Fibroblast of skin of right biceps (primary cell): Measurements from ENCODE around the gene CCDC71L.
A peak's percentile ranks its signal among the peaks of the same experiment; 100 is the strongest.
"Not testable (repeated sequence)": the region's sequence is repeated elsewhere in the genome, so short reads cannot be mapped to it uniquely, and the experiment has no call there.

Experiments
- DNase-seq: peaks from one replicate; pipeline ENCODE4 v3.0.0-alpha.2; 2013

Gene CCDC71L

DNA sequence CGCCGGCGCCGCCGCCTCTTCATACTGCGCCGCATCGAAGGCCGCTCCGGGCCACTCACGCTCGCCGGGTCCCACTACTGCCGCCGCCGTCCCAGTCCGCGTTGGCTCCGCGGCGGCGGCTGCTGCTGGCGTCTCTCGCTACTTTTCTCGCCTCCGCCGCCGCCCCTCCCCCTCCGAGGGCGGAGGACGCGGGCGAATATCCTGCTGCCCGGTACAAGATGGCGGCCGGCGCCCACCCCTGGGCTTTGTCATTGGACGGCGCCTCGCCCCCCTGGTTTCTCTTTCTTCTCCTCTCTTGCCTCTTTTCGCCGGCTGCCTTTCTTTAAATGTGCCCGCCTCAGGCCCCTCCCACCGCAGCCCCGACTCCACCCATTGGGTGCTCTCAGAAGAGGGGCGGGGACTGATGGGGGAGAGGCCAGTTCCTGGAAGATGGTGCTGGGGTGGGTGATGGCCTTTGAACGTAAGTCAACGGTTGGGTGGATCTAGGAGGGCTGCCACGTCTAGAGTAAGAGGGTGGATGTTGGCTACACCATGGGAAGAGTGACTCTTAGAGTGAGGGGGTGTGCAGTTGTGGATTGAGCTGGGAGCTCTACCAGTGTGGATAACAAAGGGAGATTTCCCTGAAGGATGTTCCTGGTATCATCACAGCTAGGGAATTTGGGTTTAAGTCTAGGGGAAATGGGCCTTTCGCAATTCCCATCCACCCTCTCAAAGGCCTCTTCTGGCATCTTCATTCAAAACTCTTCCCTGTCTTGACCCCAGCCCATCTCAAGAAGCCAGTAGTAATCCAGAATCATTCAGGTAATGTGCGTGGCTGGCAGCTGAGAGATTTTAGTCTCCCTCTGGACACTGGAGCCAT is at the start of gene CCDC71L:
Gene CCDC71L, minus strand, starts transcription at position 297 of the 859 bp plus-strand sequence. Its CDS starts 262 bp downstream, at position 35.
- DNase-seq, result peak; percentile 96

DNA sequence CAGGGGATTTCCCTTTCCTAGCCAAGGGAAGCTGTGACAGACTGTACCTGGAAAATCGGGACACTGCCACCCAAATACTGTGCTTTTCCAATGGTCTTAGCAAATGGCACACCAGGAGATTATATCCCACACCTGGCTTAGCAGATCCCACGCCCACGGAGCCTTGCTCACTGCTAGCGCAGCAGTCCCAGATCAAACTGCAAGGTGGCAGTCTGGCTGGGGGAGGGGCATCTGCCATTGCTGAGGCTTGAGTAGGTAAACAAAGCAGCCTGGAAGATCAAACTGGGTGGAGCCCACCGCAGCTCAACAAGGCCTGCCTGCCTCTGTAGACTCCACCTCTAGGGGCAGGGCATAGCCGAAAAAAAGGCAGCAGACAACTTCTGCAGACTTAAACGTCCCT is 48.6 kb upstream of the CCDC71L start:
- DNase-seq, result not testable (repeated sequence)

DNA sequence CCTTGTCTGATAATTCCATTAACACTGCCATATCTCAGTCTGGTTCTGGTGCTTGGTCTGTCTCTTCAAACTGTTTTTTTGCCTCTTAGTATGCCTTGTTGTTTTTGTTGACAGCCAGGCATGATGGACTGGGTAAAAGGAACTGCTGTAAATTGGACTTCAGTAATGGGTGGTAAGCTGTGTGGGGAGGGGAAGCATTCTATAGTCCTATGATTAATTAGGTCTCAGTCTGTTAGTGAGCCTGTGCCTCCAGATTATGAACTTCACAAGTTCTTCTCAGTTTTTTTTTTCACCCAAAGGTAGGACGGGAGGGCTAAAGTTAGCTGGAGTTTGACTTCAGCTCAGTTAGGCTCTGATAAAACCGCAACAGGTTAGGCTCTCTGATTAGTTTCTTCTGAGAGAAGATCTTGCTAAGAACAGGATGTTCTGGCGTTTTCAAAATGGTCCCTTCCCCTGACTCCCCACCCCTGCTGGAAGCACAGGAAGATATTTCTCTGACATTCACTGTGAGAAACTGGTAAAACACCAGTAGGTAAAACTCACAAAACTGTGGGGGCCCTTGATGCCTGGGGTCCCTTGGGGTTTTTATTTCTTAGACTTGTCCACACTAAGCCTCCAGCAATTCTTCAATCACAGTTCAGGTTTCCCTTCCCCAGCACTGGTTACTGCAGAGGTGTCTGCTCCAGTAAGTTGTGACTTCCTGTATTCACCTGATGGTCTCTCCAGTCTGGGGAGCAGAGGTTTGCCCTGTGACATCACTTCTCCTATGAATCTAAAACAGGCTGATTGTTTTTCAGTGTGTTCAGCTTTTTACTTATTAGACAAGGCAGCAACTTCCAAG is 43.3 kb upstream of the CCDC71L start:
- DNase-seq, result no peak

DNA sequence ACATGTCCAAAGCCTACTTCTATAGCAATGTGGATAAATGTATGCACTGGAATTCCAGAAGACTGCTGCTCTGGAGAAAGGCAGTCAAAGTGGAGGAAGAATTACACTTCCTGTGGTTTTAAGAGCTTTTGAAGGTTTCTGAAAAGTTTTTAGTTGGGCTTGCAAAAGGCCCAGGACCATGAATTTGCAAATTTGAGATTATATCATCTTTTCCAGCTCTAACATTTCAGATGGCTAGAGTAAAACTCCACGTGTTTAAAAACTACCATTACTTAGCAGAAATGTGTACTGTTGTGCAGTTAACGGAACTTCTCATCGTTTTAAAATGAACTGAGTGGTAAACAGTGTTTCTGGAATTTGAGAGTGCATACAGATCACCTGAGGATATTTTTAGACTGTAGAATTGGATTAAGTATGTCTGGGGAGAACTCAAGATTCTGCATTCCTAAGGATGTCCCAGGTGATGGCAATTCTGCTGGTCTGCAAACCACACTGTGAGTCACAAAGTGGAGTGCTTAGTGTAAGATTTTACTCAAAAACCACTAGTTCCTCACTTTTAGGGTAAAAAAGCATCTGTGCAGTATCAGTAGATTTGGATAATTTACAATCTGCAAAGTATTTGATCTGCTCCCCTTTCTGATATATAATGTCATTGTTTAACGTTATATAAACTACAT is 32.9 kb upstream of the CCDC71L start:
- peak; percentile 51 for DNase-seq

DNA sequence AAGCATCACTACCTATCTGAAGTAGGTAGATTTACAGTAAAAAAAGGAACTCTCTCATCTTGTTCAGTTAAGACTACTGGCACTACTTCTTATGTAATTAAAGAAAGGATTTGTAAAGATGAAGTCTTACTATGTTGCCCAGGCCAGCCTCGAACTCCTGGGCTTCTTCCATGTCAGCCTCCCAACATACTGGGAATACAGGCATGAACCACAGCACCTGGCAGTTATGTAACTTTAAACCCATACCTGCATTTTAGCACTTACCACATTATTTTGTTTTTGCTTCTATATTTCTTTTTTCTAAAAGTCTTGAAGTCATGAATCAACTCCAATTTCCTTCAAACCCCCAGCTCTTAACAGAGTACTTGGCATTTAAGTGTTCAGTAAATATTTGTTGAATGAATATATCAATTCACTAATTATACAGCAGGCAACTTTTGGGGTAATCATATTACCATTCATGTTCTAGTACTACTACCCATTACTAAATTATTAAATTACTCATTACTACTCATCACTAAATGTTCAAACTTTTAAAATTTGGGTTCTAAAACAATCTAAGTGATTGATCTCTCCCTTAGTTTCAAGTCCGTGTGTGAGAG is 31.6 kb upstream of the CCDC71L start:
- no peak for DNase-seq

DNA sequence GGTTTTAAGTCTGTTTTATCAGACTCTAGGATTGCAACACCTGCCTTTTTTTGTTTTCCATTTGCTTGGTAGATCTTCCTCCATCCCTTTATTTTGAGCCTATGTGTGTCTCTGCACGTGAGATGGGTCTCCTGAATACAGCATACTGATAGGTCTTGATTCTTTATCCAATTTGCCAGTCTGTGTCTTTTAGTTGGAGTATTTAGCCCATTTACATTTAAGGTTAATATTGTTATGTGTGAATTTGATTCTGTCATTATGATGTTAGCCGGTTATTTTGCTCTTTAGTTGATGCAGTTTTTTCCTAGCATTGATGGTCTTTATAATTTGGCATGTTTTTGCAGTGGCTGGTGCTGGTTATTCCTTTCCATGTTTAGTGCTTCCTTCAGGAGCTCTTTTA is 27.2 kb upstream of the CCDC71L start:
- DNase-seq, result not testable (repeated sequence)

DNA sequence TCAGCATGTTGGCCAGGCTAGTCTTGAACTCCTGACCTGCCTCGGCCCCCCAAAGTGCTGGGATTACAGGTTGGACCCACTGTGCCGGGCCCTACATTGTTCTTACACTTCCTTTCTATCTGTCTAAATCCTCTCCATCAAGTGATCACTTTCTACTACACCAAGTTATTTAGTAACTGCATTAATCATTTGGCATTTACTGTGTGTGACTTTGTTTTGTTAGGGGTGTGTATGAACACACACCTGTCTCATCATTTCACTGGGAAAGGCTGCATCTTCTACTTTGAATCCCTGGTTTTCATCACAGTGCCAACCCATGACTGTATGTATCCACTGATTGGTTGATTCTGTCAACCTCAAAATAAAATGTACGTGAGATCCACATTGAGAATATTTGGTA is 23.0 kb upstream of the CCDC71L start:
- DNase-seq, result no peak

DNA sequence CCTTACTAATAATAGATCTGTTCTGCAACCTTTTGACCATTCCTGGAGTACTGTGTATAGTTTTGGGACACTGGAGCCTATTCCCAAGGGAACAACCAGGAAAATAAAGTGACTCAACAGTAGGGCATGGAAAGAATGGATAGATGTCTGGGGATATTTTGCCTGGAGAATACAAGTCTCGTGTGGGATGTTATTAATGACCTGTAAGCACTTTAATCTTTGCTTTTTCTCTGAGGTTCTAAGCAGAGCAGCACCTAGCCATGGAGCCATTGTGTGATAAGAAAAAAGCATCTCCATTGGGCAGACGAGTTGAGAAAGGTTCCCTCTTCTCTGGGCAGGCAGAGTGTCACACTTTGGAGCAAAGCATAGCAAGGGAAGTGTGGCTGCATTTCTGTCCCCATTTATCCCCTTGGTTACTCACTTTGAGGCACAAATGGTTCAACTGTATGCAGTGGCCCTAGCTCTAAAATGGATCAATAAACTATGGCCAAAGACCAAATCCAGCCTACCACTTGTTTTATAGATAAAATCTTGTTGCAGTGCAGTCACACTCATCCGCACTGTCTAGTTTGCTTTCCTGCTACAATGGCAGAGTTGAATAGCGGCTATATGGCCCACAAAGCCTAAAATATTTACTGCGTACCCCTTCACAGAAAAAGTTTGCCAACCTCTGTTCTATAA is 21.0 kb upstream of the CCDC71L start:
- peak; percentile 87 for DNase-seq

DNA sequence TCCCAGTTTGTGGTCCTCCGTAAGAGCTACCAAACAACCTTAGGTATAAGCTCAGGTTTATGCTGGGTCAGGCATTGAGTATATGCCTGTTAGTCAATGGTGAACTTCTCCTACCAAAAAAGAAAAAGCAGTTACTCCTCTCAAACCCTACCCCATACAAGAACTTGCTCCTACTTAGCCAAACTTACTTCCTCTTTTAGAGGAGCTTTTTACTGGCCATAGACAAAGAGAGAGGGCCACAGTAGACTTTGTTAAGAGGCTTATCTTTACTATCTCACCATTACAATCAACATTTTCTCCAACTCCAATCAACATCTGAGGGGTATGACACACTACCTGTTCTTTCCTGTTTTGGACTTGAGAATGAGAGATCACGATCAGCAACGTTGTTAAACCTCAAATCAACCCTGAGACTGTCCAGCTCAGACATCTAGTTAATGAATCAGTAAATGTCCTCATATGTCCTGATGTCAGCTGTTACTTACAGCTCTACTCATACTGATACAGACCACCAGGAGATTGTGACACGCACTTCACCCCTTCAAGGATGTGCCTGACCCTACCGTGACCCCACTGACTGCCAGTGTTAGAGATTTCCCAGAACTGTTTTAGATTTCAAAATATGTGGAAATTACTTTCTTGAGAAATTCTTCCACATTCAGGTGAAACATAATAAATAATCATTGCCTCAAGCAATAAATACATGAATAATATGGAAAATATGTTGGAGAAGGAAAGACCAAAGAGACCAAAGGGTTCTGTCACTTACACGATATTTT is 18.4 kb upstream of the CCDC71L start:
- DNase-seq, result peak; percentile 83

DNA sequence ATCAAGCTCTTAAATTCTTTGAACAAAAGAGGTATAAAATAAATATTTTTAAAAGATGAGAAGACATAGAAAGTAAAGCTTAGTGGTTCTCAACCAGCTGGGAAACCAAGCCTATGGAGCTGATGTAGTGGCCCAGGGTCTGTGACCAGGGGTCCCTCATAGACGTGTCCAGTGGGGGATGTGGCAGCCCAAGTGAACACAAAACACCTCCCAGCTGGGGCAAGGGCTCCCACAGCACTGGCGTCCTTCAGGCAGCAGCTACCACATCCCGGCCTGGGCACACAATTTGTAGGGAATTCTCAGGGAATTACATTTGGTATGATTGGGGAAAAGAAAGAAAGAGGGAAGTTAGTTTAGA is 17.8 kb upstream of the CCDC71L start:
- DNase-seq, result no peak

DNA sequence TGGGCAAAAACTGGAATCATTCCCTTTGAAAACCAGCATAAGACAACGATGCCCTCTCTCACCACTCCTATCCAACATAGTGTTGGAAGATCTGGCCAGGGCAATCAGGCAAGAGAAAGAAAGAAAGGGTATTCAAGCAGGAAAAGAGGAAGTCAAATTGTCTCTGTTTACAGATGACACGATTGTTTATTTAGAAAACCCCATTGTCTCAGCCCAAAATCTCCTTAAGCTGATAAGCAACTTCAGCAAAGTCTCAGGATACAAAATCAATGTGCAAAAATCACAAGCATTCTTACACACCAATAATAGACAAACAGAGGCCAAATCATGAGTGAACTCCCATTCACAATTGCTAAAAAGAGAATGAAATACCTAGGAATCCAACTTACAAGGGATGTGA is 15.5 kb upstream of the CCDC71L start:
- not testable (repeated sequence) for DNase-seq

DNA sequence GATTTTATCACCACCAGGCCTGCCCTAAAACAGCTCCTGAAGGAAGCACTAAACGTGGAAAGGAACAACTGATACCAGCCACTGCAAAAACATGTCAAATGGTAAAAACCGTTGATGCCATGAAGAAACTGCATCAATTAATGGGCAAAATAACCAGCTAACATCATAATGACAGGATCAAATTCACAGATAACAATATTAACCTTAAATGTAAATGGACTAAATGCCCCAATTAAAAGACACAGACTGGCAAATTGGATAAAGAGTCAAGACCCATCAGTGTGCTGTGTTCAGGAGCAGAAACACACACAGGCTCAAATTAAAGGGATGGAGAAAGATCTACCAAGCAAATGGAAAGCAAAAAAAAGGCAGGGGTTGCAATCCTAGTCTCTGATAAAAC is 12.7 kb upstream of the CCDC71L start:
- not testable (repeated sequence) for DNase-seq

DNA sequence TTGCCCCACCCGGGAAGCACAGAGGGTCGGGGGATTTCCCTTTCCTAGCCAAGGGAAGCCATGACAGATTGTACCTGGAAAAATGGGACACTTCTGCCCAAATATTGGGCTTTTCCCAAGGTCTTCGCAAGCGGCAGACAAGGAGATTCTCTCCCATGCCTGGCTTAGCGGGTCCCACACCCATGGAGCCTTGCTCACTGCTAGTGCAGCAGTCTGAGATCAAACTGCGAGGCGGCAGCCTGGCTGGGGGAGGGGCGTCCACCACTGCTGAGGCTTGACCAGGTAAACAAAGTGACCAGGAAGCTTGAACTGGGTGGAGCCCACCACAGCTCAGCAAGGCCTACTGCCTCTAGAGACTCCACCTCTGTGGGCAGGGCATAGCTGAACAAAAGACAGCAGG is 11.0 kb upstream of the CCDC71L start:
- not testable (repeated sequence) for DNase-seq

DNA sequence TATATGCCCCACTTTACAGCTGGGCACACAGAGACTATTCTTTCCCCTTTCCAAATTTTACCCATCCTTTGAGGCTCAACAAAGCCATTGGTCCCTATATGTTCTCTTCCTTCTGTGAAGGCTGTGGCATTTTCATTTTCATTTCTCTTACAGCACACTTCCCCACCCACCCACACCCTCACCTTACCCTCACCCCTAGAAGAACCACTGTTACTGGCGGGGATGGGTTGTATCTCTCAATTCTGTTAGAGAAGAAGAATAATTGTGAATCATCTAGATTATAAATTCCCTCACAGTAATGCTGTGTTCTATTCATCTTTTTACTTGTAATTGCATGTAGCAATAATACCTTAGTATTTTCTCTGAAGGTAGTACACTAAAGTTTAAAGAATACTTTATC is 10.2 kb upstream of the CCDC71L start:
- DNase-seq, result no peak

DNA sequence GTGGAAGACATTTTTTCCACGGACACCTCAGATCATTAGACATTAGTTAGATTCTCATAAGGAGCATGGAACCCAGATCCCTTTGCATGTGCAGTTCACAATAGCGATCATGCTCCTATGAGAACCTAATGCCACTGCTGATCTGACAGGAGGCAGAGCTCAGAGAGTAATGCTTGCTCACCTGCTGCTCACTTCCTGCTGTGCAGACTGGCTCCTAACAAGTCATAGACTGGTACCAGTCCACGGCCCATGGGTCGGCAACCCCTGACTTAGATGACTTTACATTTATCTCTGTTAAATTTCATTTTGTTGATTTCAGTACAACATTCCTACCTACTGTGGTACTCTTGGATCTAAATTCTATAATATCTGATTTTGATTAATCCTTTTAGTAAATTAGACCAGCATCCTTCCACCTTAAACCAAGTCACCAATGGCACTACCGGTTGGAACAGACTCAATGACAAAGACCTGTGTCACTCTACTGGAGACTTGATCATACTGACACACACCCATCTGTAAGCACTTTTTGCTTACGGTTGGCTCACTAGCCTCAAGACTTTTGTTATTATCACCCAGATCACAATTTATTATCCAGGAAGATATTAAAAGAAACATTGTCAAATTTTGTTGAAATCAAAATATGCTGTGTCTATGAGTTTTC is 8.0 kb upstream of the CCDC71L start:
- no peak for DNase-seq

DNA sequence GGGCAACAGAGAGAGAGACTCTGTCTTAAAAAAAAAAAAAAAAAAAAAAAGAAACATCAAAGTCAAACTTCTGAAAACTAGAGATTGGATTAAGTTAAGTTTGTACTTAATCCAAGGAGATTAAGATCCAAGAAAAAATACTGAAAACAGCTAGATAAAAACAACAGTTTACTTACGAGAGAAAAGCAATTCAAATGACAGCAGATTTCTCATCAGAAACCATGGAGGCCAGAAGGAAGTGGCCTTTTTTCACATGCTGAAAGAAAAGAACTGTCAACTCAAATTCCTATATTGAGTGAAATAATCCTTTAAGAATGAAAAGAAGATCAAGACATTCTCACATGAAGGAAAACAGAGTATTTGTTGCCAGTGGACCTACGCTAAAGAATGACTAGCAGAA is 5.4 kb upstream of the CCDC71L start:
- no peak for DNase-seq

DNA sequence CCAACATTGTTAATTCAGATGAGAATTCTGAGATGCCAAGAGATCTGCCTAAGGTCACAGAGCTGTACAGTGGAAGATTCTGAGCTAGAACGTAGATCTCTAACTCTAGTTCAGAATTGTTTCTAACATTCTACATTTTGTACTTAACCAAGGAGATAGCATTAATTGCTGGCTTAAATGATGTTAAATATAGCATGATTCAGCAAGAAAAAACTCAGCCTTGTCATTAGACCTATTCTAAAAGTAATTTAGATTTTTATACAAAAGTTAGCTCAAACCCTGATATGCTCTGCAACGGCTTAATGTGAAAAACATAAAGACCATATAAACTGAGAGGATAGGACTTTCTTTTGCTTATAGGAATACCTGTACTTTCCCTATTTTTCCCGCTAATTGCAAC is 3.4 kb upstream of the CCDC71L start:
- no peak for DNase-seq

DNA sequence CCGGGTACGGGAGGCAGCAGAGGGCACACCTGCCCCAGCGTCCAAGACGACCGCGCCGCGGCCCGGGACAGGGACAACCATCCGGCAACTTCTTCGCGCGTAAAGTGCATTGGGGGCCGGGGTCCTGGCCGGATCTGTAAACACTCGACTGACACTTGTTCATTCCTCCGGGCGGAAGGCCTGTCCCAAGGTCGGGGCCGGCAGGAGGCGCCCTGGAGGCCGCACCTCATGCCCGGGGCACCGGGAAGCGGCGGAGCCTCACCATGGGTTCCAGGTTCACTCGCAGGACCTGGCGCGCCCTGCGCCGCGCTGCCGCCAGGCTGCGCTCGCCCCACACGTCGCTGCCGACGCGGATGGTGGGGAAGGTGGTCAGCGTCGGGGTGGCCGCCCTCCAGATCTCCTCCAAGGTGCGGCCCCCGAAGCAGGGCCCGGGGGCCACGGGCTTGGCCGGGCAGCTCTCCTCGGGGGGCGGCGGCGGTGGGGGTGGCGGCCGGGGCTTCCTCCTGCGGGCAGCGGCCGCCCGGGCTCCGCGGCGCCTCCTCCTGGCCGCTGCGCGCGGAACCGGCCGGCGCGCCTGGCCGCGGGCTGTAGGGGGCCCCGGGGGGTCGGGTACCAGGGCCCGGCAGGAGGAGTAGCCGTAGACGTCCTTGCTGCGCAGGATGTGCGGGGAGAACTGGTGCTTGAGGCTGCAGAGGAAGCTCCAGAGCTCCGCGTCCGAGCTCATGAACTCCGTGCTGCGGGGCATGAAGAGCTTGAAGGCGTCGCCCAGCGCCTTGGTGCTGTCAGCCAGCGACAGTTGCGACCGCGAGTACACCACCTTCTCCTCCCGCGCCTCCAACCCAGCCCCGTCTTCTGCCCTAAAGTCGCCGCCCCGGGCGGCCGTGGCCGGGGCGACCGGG is 746 bp downstream of the CCDC71L start:
- DNase-seq, result peak; percentile 80

DNA sequence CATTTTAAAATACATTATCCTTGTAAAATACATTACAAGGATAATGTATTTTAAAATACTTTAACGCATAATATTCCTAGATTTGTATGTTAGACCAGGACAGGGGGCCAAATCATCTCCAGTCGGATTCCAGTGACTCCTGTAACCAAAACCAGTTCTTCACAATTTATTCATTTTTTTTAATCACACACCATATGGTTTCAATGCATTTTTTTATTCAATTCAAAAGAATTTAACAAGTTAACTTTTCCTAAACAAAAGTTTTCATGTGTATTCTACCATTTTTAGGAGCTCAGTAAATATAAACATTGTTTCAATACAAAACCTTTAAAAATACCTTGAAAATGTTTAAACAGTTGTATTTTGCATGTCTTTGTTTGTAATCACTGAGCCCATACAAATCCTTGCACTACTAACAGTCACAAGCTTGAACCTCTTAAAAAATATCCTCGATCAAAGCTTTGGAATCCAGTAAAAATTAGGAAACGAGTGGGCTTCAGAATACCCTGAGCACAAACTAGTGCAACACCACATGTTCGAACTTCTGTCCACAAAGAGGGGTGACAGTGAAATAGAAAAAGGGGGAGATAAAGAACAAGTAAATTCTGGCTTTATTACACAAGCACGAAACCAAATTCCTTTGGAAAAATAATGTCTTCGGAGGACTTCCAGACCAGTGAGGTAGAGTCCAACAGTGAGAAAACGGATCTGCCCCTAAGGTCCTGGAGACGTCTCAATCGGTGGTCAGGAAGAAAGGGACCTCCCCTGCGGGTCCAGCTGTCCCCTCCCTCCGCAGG is 1.6 kb downstream of the CCDC71L start:
- no peak for DNase-seq
